ENCODE measurements around the gene LRFN2.
A peak's percentile ranks its signal among the peaks of the same experiment; 100 is the strongest.

LRFN2 gene

DNA sequence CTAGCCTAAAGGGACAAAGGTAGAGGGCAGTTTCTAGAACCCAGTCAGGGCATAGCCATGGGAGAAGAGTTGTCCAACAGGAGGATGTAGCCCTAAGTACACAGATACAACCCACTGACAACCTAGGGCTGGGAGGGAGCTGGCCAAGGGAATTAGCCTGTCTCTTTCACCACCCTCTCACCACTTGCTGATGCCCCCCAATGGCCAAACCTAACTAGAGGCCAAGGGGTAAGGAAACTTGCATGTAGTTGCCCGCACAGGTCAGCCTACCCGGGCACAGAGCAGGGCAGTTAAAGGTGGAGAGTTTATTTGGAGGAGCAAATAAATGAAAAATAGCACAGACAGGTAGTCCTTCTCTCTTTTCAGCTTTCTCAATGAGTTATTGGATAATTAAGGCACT, 143.3 kb downstream of the LRFN2 start:
- no peak for DNase-seq (ENCODE audit: low read depth, low spot score)
- no peak overlapping the region for H3K27ac ChIP-seq

GRCh38 chr6:40442591-40442990, 144.6 kb downstream of the LRFN2 start:
- H3K27ac ChIP-seq = no peak overlapping the region
- no peak for DNase-seq (ENCODE audit: low read depth, low spot score)

DNA sequence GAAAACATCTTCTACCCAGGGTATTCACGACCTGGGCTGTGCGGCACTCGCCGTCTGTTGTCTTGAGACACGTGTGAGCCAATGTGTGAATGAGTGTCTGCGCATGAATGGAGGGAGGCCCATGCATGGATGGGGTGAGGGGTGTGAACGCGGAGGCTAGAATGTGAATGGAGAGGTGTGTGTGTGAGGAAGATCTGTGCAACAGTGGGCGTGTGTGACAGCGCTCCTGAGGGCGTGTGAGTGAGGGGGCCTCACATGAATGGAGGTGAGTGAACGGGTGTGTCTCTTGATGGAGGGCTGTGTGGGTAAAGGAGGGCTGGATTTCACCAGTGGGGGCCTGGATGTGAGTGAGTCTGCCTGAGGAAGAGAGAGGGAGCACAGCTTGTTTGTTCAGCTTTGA, 146.0 kb downstream of the LRFN2 start:
- DNase-seq (ENCODE audit: low read depth, low spot score) = no peak
- no peak overlapping the region for H3K27ac ChIP-seq

GRCh38 chr6:40440053-40440452, 147.1 kb downstream of the LRFN2 start:
- DNase-seq (ENCODE audit: low read depth, low spot score) = peak; percentile 66
- H3K27ac ChIP-seq = no peak overlapping the region

DNA sequence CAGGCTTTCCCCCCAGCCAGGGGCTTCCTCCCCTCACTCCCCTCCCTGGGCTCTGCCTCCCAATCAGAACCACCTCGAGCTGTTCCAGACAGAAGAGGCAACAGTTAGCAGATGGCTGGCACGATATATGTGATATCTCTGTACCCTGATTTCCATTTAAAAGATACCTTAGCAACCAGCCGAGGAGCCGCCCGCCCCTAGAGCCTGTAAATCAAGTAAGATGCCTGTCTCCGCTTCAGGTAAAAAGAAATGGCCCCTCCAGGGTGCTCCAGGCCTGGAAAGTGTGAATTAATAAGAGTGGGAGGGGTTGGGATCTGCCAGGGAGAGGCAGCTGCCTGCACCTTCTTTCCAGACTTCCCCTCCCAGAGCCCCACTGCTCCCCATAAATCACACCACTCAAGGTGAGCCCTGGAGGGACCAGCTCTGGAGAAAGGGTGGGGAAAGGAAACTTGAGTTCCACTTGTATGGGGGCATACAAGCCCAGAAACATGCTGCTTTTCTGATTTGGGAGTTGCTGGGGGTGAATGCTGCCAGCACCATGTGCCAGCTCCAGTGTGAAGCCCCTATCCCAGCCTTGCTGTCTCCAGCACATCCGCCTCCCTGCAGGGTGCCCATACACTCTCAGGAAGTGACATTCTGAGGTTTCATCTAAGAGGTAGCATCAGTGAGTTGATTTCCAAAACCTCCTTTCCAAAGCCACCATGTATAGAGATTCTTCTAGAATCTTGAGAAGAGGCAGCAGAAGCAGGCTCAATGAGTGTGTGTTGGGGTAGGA, 148.0 kb downstream of the LRFN2 start:
- H3K27ac ChIP-seq = no peak overlapping the region

DNA sequence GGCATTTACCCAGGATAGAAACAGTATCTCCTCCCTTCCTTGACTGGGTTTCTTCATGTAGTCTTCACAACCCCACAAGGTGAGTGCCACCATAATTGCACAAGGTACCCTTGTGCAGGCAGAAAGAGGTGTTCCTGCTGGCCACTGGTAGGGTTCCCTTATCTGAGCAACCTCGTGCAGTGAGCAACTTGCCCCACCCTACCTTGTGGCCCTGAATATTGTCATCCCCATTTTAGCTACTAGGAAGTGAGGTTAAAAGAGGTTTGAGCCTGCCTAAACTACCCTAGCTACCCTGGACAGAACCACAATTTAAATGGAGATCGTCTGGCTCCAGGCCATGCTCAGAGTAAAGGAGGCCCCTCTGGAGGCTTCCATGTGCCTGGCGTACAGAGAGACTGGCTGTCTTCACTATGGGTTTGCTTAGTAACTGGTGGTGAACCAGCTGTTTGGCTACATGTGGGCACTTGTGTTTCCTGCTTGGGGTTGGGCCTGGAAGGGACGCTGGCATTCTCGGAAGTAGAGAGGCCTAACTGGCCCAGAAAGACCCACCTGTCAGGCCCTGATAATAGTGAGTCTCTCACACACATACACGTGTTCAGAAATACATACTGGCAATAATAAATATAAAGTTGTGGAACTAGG, 148.8 kb downstream of the LRFN2 start:
- DNase-seq (ENCODE audit: low read depth, low spot score) = no peak
- H3K27ac ChIP-seq = no peak overlapping the region

More for the DNA sequence above, 148.0 kb downstream of the LRFN2 start:
- no peak for DNase-seq (ENCODE audit: low read depth, low spot score)

DNA sequence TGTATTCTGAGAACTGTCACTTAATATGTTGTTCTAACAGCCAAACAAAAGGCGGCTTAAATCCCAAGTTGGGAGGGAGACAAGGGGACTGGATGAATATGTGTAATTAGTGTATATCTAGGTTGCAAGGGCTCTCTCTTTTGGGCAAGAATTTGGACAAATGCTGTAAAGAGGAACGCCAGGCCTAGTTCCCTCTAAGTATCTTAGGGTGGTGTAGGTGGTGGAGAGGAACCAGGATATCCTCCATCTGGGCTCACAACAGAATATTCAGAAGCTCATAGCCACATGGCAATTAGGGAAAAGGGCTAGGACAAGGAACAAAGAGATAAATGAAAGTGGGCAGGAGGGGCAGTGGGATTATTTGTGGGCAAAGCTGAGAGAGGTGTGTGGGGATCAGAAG, 149.5 kb downstream of the LRFN2 start:
- no peak overlapping the region for H3K27ac ChIP-seq
- DNase-seq (ENCODE audit: low read depth, low spot score) = no peak

DNA sequence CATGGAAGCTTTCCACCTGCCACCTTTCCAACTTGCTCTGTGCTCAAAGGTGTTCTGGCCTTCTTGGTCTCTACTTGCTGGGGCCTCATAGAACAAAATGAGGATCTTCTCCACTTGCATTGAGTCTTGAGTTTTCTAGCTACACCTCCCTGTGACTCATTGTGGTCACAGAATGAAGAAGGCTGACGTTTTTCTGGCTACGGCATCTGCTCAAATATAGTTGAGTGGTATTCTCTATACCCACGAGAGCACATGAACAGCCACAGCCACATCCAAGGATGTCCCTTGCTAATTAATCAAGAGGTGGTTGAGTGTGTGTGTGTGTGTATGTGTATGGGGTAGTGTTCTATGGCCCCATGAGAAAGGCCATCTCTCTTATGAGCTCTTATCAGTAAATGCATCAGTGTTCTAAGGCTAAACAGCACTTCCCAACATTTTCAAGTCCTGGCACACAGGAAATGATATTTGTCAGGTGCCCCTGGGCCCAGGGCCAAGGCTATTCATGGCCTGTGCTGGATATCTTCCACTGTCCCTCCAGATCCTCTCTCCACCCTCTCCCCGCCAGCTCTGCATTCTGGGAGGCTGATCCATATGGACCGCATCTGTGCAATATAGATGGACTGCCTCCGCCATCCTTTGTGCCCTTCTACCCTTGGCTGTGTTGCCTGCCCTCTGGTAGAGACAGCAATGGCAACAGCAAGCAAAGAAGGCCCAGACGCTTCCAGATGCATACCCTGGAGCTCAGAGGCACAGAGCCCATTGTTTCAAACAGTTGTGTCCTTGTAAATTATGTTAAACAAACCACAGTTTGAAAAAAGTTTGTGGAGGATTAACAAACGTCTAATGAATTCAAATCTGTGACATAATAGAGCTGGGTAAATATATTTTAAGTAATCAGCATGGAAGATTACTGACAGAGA, 150.2 kb downstream of the LRFN2 start:
- DNase-seq (ENCODE audit: low read depth, low spot score) = peak; percentile 16
- peak overlapping the region; percentile 13 for H3K27ac ChIP-seq

GRCh38 chr6:40432982-40433381, 154.2 kb downstream of the LRFN2 start:
- DNase-seq (ENCODE audit: low read depth, low spot score) = no peak
- H3K27ac ChIP-seq = no peak overlapping the region

- no peak overlapping the region for H3K27ac ChIP-seq
- DNase-seq (ENCODE audit: low read depth, low spot score) = no peak
These were observed 155.5 kb downstream of the LRFN2 start for GRCh38 chr6:40431706-40432105.

DNA sequence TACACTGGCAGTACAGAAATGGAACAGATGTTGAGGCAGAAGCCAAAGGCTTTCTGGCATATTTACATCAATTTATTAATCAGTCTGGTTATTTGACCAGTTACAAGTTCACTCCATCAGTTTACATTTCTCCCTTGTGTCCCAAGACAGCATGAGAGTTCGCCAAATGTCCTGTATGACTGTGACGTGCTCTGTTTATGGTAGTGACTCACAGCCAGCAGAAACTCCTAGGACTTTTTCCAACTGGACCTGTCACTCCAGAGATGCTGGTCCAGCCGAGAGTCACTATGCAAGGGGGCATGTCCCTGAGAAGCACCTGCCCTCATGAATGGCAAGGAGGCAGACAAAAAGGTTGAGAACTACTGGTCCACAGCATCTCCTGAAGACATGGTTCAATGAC, 160.0 kb downstream of the LRFN2 start:
- no peak for DNase-seq (ENCODE audit: low read depth, low spot score)
- no peak overlapping the region for H3K27ac ChIP-seq

DNA sequence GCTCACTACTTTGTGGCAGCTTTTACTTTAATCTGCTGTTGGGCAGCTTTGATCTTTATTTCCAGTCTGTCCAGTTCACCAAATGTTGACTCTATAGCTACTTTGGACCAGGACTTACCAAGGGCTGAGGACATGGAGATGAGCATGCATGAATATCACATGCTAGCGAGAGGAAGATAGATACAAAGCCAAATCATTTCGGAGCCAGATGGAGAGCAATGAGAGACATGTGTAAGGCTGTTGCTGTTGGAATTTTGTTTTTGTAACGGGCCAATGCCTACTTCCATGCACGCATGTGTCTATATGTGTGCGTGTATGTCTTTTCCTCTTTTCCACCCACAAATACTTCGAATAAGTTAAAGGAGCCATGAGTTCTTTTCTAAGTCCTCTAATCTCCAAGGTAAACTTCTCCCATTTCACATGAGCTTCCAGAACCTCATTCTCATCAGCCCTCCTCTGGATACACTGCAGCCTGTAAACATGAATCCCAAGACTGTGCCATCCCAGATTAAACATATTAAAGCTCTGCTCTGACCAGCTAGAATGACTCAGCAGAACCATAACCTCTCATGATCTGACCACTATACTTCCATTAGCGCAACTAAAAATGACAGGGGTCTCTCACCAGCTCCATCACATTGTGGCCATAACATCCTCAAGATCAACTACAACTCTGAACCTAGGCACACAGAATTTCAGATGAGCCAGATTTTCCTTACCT, 160.7 kb downstream of the LRFN2 start:
- no peak for DNase-seq (ENCODE audit: low read depth, low spot score)
- no peak overlapping the region for H3K27ac ChIP-seq

- no peak overlapping the region for H3K27ac ChIP-seq
- DNase-seq (ENCODE audit: low read depth, low spot score) = no peak
These were observed 161.8 kb downstream of the LRFN2 start for GRCh38 chr6:40425192-40425919.

- H3K27ac ChIP-seq = no peak overlapping the region
- no peak for DNase-seq (ENCODE audit: low read depth, low spot score)
These were observed 165.1 kb downstream of the LRFN2 start for GRCh38 chr6:40422046-40422445.

DNA sequence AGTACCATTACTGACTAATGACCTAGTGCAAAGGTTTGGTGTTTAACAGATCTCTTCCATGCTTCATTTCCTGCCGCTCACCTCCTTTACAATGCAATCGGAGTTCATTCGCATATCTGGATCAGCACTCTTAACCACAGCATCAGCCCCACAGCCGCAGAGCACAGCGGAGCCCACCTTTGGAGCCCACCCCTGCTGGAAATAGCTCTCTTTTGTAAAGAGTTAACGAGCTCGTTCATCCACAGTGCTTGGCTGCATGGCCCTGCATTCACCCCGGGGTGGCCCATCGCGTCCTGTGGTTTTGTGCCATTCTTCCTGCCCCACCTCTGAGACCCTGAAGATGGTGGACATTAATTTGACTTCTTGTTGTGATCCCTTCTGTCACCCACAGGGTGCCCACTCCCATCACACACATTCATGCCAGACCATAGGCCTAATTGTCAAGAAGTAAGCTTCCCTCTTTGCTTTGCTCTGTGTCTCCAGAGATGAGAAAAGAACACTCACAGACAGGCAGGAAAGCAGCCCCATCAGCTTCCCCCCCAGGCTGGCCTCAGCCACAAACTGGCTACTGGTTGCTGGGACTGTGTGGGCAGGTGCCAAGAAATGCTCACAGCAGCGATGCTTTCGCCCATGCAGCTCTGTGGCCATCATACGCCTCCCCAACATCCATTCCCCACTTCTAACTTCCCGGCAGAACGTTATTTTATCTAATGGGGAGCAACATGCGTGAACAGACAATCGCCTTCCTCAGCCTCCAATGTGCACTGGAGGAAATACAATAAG, 167.0 kb downstream of the LRFN2 start:
- no peak overlapping the region for H3K27ac ChIP-seq
- DNase-seq (ENCODE audit: low read depth, low spot score) = no peak

GRCh38 chr6:40419377-40419776, 167.8 kb downstream of the LRFN2 start:
- DNase-seq (ENCODE audit: low read depth, low spot score) = peak; percentile 68
- H3K27ac ChIP-seq = no peak overlapping the region

- DNase-seq (ENCODE audit: low read depth, low spot score) = no peak
- H3K27ac ChIP-seq = no peak overlapping the region
These were observed 170.1 kb downstream of the LRFN2 start for GRCh38 chr6:40417031-40417430.

DNA sequence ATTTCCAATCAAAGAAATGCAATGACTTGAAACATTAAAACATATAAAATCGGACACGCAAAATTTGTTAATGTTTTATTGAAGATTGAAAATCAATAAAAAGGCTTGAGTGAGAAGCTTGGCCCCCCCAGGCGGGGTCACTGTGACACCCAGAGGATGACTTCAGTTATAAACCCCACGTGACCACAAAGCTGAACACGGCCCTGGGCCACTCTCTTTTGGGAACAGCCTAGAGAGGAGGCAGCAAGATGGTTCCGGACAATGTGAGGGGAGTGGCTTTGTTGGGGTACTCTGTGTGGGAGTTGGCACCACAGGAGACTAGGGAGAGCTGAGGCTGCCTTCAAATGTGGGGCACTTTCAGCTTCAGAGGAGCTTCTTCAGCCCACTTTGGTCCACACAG, 172.5 kb downstream of the LRFN2 start:
- no peak overlapping the region for H3K27ac ChIP-seq
- no peak for DNase-seq (ENCODE audit: low read depth, low spot score)

DNA sequence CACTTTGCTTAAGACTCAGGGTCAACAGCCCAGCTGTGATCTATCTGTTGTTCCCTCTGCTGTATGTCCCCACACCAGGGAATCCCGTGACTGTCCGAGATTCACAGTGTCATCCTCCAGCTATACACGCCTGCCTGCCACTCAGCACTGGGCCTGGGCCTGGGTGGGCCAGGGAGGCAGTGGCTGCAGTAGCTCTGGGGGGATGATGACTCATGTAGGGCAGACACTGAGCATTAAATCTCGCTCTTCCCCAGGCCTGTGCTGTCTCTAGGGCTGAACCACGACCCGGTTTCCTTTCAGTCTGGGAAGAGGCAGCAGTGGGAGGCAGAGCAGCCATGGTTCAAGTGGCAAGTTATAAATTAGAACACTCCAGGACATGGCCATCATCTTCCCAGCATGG, 173.9 kb downstream of the LRFN2 start:
- H3K27ac ChIP-seq = no peak overlapping the region
- no peak for DNase-seq (ENCODE audit: low read depth, low spot score)
